ENCODE measurements around the gene EVL. TPM values are rescaled to one million over a fixed set of nuclear protein-coding genes. Genes with fewer than 3 reads are reported as not detected.

Gene EVL
- polyA plus RNA-seq, 1 experiment = 18.6 TPM

DNA sequence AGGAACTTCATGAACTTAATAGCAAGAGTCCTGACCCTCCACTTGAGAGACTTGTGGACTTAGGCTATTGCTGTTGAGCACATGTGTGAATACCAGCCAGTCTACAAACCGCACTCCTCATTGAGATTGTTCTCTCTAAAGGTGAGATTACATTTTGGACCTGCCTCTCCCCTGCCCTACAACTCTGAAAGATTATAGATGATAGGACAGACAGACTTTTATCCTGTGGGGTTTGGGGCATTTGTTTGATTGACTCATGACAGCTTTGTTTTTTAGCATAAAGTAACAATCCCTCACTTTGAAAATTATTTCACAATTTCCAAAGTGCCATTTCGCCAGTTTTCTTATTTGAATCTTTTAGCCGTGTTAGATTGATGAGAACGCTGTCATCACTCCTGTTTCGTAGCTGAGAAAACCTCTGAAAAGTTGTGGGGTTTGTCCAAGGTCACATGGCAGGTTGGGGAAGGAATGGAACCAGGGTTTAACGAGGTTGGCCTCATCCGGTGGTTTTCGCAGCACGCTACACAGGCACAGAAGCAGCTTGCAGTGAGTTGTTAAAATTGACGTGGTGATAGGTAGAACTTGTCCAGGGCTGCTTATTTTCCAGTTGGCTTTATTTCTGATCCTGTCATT is 836 bp downstream of the EVL start:
- H3K36me3 ChIP-seq (ENCODE audit: control insufficient read depth, insufficient read depth, low read length) = no peaks in the 10 kb centered on the region
- H3K27me3 ChIP-seq (ENCODE audit: control insufficient read depth, insufficient read depth, low read length) = no peaks in the 10 kb centered on the region
- POLR2A ChIA-PET = no interaction called here
- DNase-seq (ENCODE audit: low read depth) = no peak
- CTCF ChIA-PET = interaction anchor here (0.8 to 1.2 kb wide), 2 partner anchors 13 kb away, joined by 3 read pairs; no protein-coding TSS in a partner anchor
- no peak overlapping the region for H3K4me3 ChIP-seq (ENCODE audit: low read depth, low read length)
- TF ChIP-seq, protein P1, sequence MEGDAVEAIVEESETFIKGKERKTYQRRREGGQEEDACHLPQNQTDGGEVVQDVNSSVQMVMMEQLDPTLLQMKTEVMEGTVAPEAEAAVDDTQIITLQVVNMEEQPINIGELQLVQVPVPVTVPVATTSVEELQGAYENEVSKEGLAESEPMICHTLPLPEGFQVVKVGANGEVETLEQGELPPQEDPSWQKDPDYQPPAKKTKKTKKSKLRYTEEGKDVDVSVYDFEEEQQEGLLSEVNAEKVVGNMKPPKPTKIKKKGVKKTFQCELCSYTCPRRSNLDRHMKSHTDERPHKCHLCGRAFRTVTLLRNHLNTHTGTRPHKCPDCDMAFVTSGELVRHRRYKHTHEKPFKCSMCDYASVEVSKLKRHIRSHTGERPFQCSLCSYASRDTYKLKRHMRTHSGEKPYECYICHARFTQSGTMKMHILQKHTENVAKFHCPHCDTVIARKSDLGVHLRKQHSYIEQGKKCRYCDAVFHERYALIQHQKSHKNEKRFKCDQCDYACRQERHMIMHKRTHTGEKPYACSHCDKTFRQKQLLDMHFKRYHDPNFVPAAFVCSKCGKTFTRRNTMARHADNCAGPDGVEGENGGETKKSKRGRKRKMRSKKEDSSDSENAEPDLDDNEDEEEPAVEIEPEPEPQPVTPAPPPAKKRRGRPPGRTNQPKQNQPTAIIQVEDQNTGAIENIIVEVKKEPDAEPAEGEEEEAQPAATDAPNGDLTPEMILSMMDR (IDR thresholded peaks at IDR 0.05; ENCODE audit: insufficient read depth, low read depth, low read length) = no peak

DNA sequence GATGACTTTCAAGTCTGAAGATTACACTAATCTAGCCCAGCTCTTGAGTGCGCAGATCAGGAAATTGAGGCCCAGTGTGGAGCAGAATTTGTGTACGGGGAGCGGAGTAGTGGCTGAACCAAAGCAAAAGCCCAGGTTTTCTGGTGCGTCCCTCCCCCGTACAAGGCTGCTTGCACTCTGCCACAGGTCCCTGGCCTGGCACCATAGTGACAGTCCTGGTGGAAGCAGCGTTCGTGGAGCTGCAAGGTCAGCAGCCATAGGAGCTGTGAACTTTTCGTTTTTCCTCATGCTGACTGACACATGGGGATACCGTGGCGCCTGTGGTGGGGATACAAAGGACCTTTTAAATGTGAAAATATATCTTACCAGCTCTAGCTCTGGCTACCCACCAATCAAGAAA is 1.7 kb downstream of the EVL start:
- no peak overlapping the region for H3K4me3 ChIP-seq (ENCODE audit: low read depth, low read length)
- no peaks in the 10 kb centered on the region for H3K27me3 ChIP-seq (ENCODE audit: control insufficient read depth, insufficient read depth, low read length)
- TF ChIP-seq, protein P1 (IDR thresholded peaks at IDR 0.05; ENCODE audit: insufficient read depth, low read depth, low read length) = no peak
- ChIA-PET POLR2A (no interaction called here), CTCF (no interaction called here)
- DNase-seq (ENCODE audit: low read depth) = no peak
- no peaks in the 10 kb centered on the region for H3K36me3 ChIP-seq (ENCODE audit: control insufficient read depth, insufficient read depth, low read length)

DNA sequence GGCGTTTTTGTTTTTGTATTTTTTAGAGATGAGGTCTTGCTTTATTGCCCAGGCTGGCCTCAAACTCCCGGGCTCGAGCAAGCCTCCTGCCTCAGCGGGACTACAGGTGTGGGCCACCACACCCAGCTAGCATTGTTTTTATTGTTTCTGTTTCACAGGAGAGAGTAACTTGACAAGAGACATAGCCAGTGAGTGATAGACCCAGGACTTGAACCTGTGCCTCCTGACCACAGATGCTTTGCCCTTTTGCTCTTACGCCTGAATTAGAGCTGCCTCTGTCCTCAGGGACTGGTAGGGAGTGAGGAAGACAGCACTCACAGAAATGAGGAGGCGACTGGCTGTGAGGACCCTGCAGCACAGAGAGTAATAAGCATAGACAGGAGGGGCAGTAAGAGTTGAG is 2.3 kb downstream of the EVL start:
- POLR2A ChIA-PET = no interaction called here

DNA sequence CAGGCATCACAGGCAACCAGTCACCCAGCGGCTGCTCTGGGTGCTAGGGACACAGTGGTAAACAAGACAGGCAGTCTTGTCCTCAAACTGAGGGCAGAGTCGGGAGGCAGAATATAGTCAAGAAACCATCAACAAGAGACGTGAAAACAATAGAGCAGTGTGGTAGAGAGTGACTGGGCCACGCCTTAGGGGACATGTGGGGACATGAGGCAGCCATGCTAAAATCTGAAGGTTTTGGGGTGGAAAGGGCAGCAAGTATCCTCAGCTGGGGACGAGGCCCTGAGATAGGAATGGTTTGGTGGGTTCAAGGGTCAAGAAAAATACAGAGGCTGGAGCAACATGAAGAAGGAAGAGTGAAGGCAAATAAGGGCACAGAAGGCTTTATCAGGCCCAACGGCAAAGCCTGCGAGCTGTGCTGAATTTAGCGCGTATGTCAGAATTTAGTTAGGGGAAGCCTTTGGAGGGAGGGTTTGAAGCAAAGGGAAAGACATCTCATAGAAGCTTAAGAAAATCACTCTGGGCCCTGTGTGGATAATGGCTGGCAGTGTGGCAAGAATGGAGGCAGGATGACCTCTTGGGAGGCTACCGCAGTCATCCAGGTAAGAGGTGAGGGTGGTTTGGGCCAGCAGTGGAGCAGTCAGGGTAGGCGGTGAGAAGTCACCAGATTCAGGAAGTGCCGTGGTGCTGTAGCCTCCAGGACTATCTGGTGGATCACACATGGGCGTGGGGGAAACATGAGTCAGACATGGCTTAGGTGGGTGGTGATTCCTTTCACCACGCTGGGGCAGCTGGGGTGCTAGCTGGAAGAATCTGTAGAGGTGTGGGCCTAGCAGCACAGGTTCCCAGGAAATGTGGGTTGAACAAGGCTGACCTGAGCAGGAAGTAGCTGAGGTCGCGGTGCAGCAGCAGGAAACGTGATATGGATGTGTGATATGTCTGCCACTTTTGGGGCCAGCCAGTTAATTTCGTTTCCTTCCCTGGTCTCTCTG is 3.0 kb downstream of the EVL start:
- ChIA-PET CTCF (interaction anchor here (1.1 kb wide), 1 partner anchor 40 kb away, joined by 3 read pairs; no protein-coding TSS in a partner anchor), POLR2A (no interaction called here)
- Histone ChIP-seq H3K36me3 (ENCODE audit: control insufficient read depth, insufficient read depth, low read length) (no peaks in the 10 kb centered on the region), H3K4me3 (ENCODE audit: low read depth, low read length) (no peak overlapping the region), H3K27me3 (ENCODE audit: control insufficient read depth, insufficient read depth, low read length) (no peaks in the 10 kb centered on the region)
- no peak for DNase-seq (ENCODE audit: low read depth)
- TF ChIP-seq, protein P1 (IDR thresholded peaks at IDR 0.05; ENCODE audit: insufficient read depth, low read depth, low read length) = no peak

More for the DNA sequence above, 2.3 kb downstream of the EVL start:
- DNase-seq (ENCODE audit: low read depth) = no peak
- TF ChIP-seq, protein P1 (IDR thresholded peaks at IDR 0.05; ENCODE audit: insufficient read depth, low read depth, low read length) = no peak
- Histone ChIP-seq H3K36me3 (ENCODE audit: control insufficient read depth, insufficient read depth, low read length) (no peaks in the 10 kb centered on the region), H3K4me3 (ENCODE audit: low read depth, low read length) (no peak overlapping the region), H3K27me3 (ENCODE audit: control insufficient read depth, insufficient read depth, low read length) (no peaks in the 10 kb centered on the region)
- CTCF ChIA-PET = no interaction called here

DNA sequence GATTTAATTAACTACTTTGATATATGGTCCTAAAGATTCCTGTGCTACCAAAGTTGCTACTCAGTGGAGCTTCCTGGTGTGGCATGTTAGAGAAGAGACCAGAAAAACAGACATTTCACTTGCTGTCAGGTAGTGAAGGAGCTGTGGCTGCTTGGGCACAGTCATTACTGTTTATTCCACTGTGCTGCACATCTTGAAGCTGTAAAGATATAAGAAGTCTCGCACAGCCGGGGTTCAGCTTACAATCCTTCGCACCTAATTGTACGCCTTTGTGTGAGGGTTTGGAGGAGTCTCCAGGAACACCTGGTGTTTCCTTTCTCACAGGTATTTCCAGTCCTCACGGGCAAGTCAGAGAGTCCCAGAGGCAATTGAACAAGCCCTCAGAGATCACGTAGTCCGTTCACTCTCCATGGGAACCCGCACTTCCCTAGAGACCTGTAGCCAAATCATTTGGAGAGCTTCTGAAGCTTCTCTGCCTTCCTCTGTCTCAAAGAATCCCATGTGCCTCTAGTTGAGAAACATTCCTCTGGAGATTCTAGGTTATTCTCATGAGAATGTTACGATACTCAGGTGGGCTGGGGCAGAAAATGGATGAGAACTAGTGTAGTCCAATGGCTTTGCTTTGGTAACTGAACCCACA is 4.1 kb downstream of the EVL start:
- Histone ChIP-seq H3K4me3 (ENCODE audit: low read depth, low read length) (no peak overlapping the region), H3K36me3 (ENCODE audit: control insufficient read depth, insufficient read depth, low read length) (no peaks in the 10 kb centered on the region), H3K27me3 (ENCODE audit: control insufficient read depth, insufficient read depth, low read length) (no peaks in the 10 kb centered on the region)
- CTCF ChIA-PET = interaction anchor here (1.1 to 1.4 kb wide), 2 partner anchors 22 to 39 kb away, joined by 3 read pairs; no protein-coding TSS in a partner anchor
- no peak for DNase-seq (ENCODE audit: low read depth)
- TF ChIP-seq, protein P1 (IDR thresholded peaks at IDR 0.05; ENCODE audit: insufficient read depth, low read depth, low read length) = no peak
- POLR2A ChIA-PET = interaction anchor here (0.6 kb wide), 1 partner anchor 47 kb away, joined by 14 read pairs; no protein-coding TSS in a partner anchor

Data from BJ (cell line).